Prostate gland (tissue), 2 donors: ENCODE measurements around the gene C5orf24.

Source experiments
- CTCF ChIP-seq, 4 experiments: fragments of 200-600 bp in 2 of 4; fragments of 450-650 bp in 2 of 4; sonication (generic) in 2 of 4; IDR thresholded peaks; 1 replicate in 3 of 4; 2 replicates in 1 of 4; pipeline ENCODE4 v1.5.1; 2016 to 2019; ENCODE audit warnings: antibody characterized with exemption in 4 of 4, mild to moderate bottlenecking in 2 of 4, moderate library complexity in 2 of 4
- POLR2A ChIP-seq: fragments of 450-650 bp; IDR thresholded peaks from one replicate; pipeline ENCODE4 v1.6.1; 2016; ENCODE audit warnings: antibody characterized with exemption, mild to moderate bottlenecking
- POLR2AphosphoS5 ChIP-seq: sonication (generic); formaldehyde crosslinking; IDR thresholded peaks from one replicate; pipeline ENCODE4 v1.6.1; 2017; ENCODE audit warnings: antibody characterized with exemption

- TF ChIP-seq CTCF (IDR thresholded peaks at IDR 0.05) (no peak), POLR2AphosphoS5 (no peak), POLR2A (no peak)
These were observed 41.9 kb upstream of the C5orf24 start for GRCh38 chr5:134803821-134804220.
